WTC11 (cell line): ENCODE measurements around the gene LRRC4. TPM values are rescaled to one million over a fixed set of nuclear protein-coding genes. Genes with fewer than 3 reads are reported as not detected.

Source experiments
- AR ChIP-seq: fragments of 250-450 bp; sonication (Bioruptor Pico); IDR thresholded peaks from 2 replicates; pipeline ENCODE4 v1.9.0; 2021; ENCODE audit warnings: mild to moderate bottlenecking
- E2F5 ChIP-seq: sonication (generic); formaldehyde crosslinking; IDR thresholded peaks from 2 replicates; pipeline ENCODE4 v1.8.1; 2022; ENCODE audit warnings: mild to moderate bottlenecking, moderate library complexity, missing genetic modification reagents
- MYBL2 ChIP-seq: sonication (generic); formaldehyde crosslinking; IDR thresholded peaks from 2 replicates; pipeline ENCODE4 v1.8.1; 2023; ENCODE audit warnings: mild to moderate bottlenecking, moderate library complexity, missing genetic modification reagents
- PRDM15 ChIP-seq: sonication (generic); formaldehyde crosslinking; IDR thresholded peaks from 2 replicates; pipeline ENCODE4 v1.8.0; 2022; ENCODE audit warnings: missing genetic modification reagents
- SP1 ChIP-seq: sonication (generic); formaldehyde crosslinking; conservative IDR thresholded peaks from 2 replicates; pipeline ENCODE4 v1.8.1; 2022; ENCODE audit warnings: missing genetic modification reagents
- TEAD4 ChIP-seq: sonication (generic); formaldehyde crosslinking; IDR thresholded peaks from 2 replicates; pipeline ENCODE4 v1.8.0; 2022; ENCODE audit warnings: mild to moderate bottlenecking, missing genetic modification reagents
- USF2 ChIP-seq: sonication (generic); formaldehyde crosslinking; IDR thresholded peaks from 2 replicates; pipeline ENCODE4 v1.8.1; 2023; ENCODE audit warnings: mild to moderate bottlenecking, missing genetic modification reagents, moderate library complexity
- ZNF121 ChIP-seq: sonication (generic); formaldehyde crosslinking; IDR thresholded peaks from 2 replicates; pipeline ENCODE4 v1.8.0; 2023; ENCODE audit warnings: missing genetic modification reagents
- ZNF138 ChIP-seq: sonication (generic); formaldehyde crosslinking; conservative IDR thresholded peaks from 2 replicates; pipeline ENCODE4 v1.8.1; 2022; ENCODE audit warnings: mild to moderate bottlenecking, moderate library complexity, missing genetic modification reagents
- ZNF232 ChIP-seq: sonication (generic); formaldehyde crosslinking; IDR thresholded peaks from 2 replicates; pipeline ENCODE4 v1.8.0; 2022; ENCODE audit warnings: mild to moderate bottlenecking, missing genetic modification reagents
- ZNF281 ChIP-seq: sonication (generic); formaldehyde crosslinking; IDR thresholded peaks from 2 replicates; pipeline ENCODE4 v1.8.0; 2023; ENCODE audit warnings: mild to moderate bottlenecking, missing genetic modification reagents
- ZNF416 ChIP-seq: fragments of 250-450 bp; sonication (Bioruptor Pico); IDR thresholded peaks from 2 replicates; pipeline ENCODE4 v1.9.0; 2021; ENCODE audit warnings: mild to moderate bottlenecking, inconsistent platforms
- ZNF512 ChIP-seq: sonication (generic); formaldehyde crosslinking; IDR thresholded peaks from 2 replicates; pipeline ENCODE4 v1.8.1; 2022; ENCODE audit warnings: missing genetic modification reagents, borderline replicate concordance
- ZNF671 ChIP-seq: fragments of 250-450 bp; sonication (Bioruptor Pico); IDR thresholded peaks from 2 replicates; pipeline ENCODE4 v1.8.0; 2021; ENCODE audit warnings: mild to moderate bottlenecking
- total RNA-seq: library from RNA; stranded (reverse); gene quantifications from 3 replicates; pipeline ENCODE4 v1.2.3, GENCODE V29; 2021

The LRRC4 gene
- total RNA-seq, 1 experiment from 2014 or later, result 14.9 TPM

- TF ChIP-seq ZNF281 (CRISPR knock-in tag) (no peak), ZNF138 (no peak), ZNF512 (CRISPR knock-in tag) (no peak), ZNF416 (CRISPR knock-in tag) (no peak), ZNF121 (CRISPR knock-in tag) (no peak), TEAD4 (no peak), USF2 (CRISPR knock-in tag) (no peak), ZNF232 (CRISPR knock-in tag) (no peak), ZNF671 (CRISPR knock-in tag) (no peak), AR (no peak), MYBL2 (CRISPR knock-in tag) (no peak), E2F5 (CRISPR knock-in tag) (no peak), PRDM15 (no peak), SP1 (CRISPR knock-in tag) (0 out of 2 replicates have a peak, but pooled peaks have one; percentile 7)
These were observed 816 bp upstream of the LRRC4 start (continued) for GRCh38 chr7:128031901-128032604.
